GM10847 (cell line): Measurements from ENCODE around the gene ATRN.

Source experiments
- POLR2A ChIP-seq: IDR thresholded peaks from 2 replicates; pipeline ENCODE4 v1.6.1; 2011; ENCODE audit not compliant: insufficient read length; ENCODE audit errors: extremely low read depth

Gene ATRN

GRCh38 chr20:3545401-3545925, 74.6 kb downstream of the ATRN start:
- TF ChIP-seq POLR2A, result no peak

DNA sequence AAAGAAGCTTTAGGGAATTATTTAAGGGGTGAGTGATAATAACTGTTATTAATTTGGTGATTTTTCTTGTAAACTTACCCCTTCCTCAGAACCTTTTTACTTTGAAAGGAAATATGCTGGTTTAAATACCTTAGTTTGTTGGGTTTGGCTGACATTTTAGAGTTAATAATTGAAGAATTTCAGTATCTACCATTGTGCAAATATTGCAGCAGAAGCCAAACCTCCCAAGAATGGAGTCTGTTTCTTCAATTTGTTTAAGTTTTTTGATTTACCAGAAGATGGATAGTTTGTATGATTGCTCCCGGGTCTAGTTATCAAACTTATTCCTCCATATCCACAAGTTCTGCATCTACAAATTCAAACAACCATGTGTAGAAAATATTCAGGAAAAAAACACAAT, 77.1 kb downstream of the ATRN start:
- no peak for TF ChIP-seq POLR2A

- no peak for TF ChIP-seq POLR2A
Measured at GRCh38 chr20:3550837-3551236, 80.0 kb downstream of the ATRN start.

DNA sequence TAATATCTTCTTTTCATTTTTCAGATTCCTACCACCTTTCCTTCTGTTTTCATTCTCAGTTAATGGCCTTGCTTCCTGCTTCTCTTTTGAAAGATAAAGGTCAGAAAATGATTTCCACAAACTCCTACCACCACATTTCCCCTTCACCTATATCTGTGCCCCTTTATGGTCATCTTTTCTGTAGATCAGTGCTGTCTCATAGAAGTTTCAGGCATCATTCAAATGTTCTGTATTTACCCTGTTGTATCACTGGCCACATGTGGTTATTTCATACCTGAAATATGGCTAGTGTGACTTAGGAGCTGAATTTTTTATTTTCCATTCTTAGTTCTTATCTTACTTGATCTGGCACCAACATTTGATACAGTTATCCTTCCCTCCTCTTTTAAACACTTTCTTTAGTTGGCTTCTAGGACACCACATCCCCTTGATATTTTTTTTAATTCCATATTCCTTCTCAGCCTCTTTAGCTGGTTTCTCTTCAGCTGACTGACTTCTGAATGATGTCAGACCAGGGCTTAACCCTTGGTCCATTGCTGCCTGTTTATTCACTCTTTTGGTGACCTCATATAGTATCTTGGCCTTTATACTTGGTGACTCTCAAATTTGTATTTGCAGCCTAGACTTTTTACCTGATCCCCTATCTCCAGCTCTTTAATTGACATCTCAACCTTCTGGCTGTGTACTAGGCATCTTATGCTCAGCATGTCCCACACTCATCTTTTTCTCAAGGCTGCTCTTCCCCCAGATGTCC, 81.0 kb downstream of the ATRN start:
- TF ChIP-seq POLR2A, result no peak

DNA sequence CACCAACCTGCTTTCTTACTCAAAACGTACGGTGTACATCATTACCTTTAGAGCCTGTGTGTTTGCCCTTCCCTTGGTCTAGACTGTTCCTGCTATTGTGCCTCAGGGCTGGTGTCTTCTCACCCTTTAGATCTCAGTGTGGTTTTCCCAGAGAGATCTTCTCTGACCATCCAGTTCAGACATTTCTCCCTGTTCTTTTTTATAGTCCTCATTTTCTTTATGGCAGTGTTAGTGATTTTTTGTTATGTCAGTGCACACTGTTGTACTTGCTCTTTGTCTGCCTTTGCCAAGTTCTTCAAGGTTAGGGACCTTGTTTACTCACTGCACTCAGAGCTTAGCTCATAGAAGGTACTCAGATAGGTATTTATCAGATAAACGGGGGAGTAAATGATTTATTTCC, 82.8 kb downstream of the ATRN start:
- no peak for TF ChIP-seq POLR2A

- TF ChIP-seq POLR2A, result no peak
Measured at GRCh38 chr20:3557237-3557785, 86.5 kb downstream of the ATRN start.

GRCh38 chr20:3559231-3559630, 88.4 kb downstream of the ATRN start:
- TF ChIP-seq POLR2A, result no peak

GRCh38 chr20:3559637-3560036, 88.8 kb downstream of the ATRN start:
- TF ChIP-seq POLR2A, result no peak

DNA sequence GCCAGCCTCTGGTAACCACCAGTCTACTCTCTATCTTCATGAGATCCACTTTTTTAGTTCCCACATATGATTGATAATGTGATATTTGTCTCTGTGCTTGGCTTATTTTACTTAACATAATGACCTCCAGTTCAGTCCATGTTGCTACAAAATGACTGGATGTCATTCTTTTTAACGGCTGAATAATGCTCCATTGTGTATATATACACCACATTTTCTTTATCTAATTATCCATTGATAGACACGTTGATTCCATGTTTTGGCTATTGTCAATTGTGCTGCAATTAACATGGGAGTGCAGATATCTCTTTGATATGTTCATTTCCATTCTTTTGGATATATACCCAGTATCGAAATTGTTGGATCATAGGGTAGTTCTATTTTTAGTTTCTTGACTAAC, 89.3 kb downstream of the ATRN start:
- no peak for TF ChIP-seq POLR2A

GRCh38 chr20:3560578-3560977, 89.8 kb downstream of the ATRN start:
- TF ChIP-seq POLR2A, result no peak

DNA sequence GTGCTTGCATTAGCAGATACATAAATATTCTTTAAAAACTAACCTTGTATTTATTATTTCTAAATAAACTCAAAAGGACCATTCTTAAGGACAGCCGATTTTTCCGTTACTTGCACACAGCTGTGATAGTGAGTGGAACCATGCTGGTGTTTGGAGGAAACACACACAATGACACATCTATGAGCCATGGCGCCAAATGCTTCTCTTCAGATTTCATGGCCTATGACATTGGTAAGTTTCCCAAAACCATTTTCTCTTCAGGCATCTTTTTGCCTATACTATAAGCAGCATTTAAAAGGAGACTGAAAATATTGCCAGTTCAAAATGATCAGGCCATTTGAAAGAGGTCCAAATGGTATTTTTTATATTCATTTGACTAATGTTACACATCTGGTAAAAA, 92.3 kb downstream of the ATRN start:
- TF ChIP-seq POLR2A, result no peak

- TF ChIP-seq POLR2A, result no peak
Measured at GRCh38 chr20:3563548-3564177, 92.8 kb downstream of the ATRN start.

DNA sequence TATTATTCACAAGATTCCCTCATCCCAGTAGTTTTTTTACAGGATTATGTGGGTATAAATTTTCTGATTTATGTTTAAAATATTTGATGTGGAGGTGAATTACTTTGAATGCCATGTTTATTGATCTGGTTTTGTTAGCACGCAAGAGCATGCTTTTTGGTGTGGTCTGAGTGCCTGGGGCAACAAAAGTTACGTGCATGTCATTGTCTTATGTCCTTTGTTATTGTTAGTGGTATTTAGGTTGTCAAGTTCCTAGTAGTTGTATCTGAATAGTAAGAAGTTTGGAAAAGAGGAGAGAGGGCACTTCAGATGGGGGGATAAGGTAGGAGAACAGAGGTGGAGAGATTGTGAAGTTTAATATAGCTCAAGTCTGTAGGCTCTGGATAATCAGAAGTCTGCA, 95.0 kb downstream of the ATRN start:
- no peak for TF ChIP-seq POLR2A

DNA sequence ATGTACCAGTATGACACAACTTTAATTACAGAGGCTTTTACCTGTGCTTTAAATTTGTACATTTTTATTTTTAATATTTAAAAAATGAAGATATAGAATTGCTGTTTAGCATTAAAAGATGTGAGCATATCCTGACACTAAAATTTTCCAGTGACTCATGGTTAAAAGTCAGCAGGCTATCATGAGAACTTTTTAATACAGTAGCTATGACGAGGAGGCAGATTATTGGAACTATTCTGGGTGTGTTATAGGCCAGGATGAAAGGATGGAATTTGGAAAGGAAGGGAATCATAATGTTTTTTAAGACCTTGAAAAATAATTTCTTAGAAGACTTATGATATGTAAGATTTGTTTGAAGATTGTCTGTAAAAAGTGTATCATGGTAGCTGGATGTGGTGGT, 101.3 kb downstream of the ATRN start:
- no peak for TF ChIP-seq POLR2A

DNA sequence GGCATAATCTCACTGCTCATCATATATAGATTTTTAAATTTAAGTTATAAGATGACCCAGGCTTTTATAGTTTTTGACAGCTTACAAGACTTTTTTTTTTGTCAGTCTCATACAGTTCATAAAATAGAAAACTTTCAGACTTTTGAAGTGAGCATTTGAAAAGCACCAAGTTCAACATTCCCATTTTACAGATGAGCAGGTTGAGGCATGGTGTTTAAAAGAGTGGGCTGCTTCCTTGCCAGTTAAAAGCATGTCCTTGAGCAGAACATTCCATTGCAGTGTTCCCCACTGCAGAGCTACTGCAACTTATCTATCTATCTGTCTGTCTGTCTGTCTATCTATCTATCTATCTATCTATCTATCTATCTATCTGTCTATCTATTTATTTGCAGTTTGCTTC, 105.5 kb downstream of the ATRN start:
- TF ChIP-seq POLR2A, result no peak

GRCh38 chr20:3577366-3577765, 106.5 kb downstream of the ATRN start:
- TF ChIP-seq POLR2A, result no peak
